ENCODE measurements around the gene ARHGEF40.

Gene ARHGEF40

GRCh38 chr14:21121122-21121521, 51.0 kb downstream of the ARHGEF40 start:
- H3K4me3 ChIP-seq (ENCODE audit: severe bottlenecking), result no peak overlapping the region
- H3K9me3 ChIP-seq (ENCODE audit: severe bottlenecking), result no peaks in the 10 kb centered on the region
- H3K27ac ChIP-seq (ENCODE audit: poor library complexity, severe bottlenecking), result no peak overlapping the region
- no peak for ATAC-seq (ENCODE audit: low read depth)
- no peaks in the 10 kb centered on the region for H3K4me1 ChIP-seq (ENCODE audit: insufficient read depth, poor library complexity, severe bottlenecking)
- no peaks in the 10 kb centered on the region for H3K36me3 ChIP-seq (ENCODE audit: low read depth)
- no peaks in the 10 kb centered on the region for H3K27me3 ChIP-seq (ENCODE audit: insufficient read depth, poor library complexity, severe bottlenecking)
- DNase-seq (ENCODE audit: low spot score), result no peak
- TF ChIP-seq CTCF (IDR thresholded peaks at IDR 0.05; ENCODE audit: poor library complexity, severe bottlenecking), result no peak

- TF ChIP-seq CTCF (IDR thresholded peaks at IDR 0.05; ENCODE audit: poor library complexity, severe bottlenecking), result no peak
- Histone ChIP-seq H3K36me3 (ENCODE audit: low read depth) (no peaks in the 10 kb centered on the region), H3K27ac (ENCODE audit: poor library complexity, severe bottlenecking) (no peak overlapping the region), H3K9me3 (ENCODE audit: severe bottlenecking) (no peaks in the 10 kb centered on the region), H3K27me3 (ENCODE audit: insufficient read depth, poor library complexity, severe bottlenecking) (peaks cover 7% of the 10 kb centered on the region), H3K4me1 (ENCODE audit: insufficient read depth, poor library complexity, severe bottlenecking) (no peaks in the 10 kb centered on the region), H3K4me3 (ENCODE audit: severe bottlenecking) (no peak overlapping the region)
- no peak for ATAC-seq (ENCODE audit: low read depth)
- no peak for DNase-seq (ENCODE audit: low spot score)
Observed at GRCh38 chr14:21123429-21123828, 53.3 kb downstream of the ARHGEF40 start.

- Histone ChIP-seq H3K27ac (ENCODE audit: poor library complexity, severe bottlenecking) (no peak overlapping the region), H3K4me1 (ENCODE audit: insufficient read depth, poor library complexity, severe bottlenecking) (no peaks in the 10 kb centered on the region), H3K4me3 (ENCODE audit: severe bottlenecking) (no peak overlapping the region), H3K9me3 (ENCODE audit: severe bottlenecking) (no peaks in the 10 kb centered on the region), H3K27me3 (ENCODE audit: insufficient read depth, poor library complexity, severe bottlenecking) (peaks cover under 1% of the 10 kb centered on the region), H3K36me3 (ENCODE audit: low read depth) (no peaks in the 10 kb centered on the region)
- ATAC-seq (ENCODE audit: low read depth) (no peak), DNase-seq (ENCODE audit: low spot score) (no peak)
- TF ChIP-seq CTCF (IDR thresholded peaks at IDR 0.05; ENCODE audit: poor library complexity, severe bottlenecking), result no peak
Observed at GRCh38 chr14:21133901-21134300, 63.8 kb downstream of the ARHGEF40 start.

- no peak overlapping the region for H3K4me3 ChIP-seq (ENCODE audit: severe bottlenecking)
- no peaks in the 10 kb centered on the region for H3K36me3 ChIP-seq (ENCODE audit: low read depth)
- no peaks in the 10 kb centered on the region for H3K27me3 ChIP-seq (ENCODE audit: insufficient read depth, poor library complexity, severe bottlenecking)
- ATAC-seq (ENCODE audit: low read depth), result no peak
- no peaks in the 10 kb centered on the region for H3K9me3 ChIP-seq (ENCODE audit: severe bottlenecking)
- H3K4me1 ChIP-seq (ENCODE audit: insufficient read depth, poor library complexity, severe bottlenecking), result no peaks in the 10 kb centered on the region
- no peak for DNase-seq (ENCODE audit: low spot score)
- H3K27ac ChIP-seq (ENCODE audit: poor library complexity, severe bottlenecking), result no peak overlapping the region
- peak; percentile 95 for TF ChIP-seq CTCF (IDR thresholded peaks at IDR 0.05; ENCODE audit: poor library complexity, severe bottlenecking)
Observed at GRCh38 chr14:21136024-21136423, 65.9 kb downstream of the ARHGEF40 start.
